ENCODE measurements around the gene HAUS7.
A peak's percentile ranks its signal among the peaks of the same experiment; 100 is the strongest.

HAUS7 gene

GRCh38 chrX:153498453-153498852 is 28.1 kb upstream of the HAUS7 start:
- DNase-seq, result no peak

- no peak for DNase-seq
Measured at GRCh38 chrX:153496590-153496959, 26.2 kb upstream of the HAUS7 start.

GRCh38 chrX:153495903-153496589 is 25.7 kb upstream of the HAUS7 start:
- no peak for DNase-seq

GRCh38 chrX:153495362-153495751 is 25.0 kb upstream of the HAUS7 start:
- DNase-seq, result peak; percentile 33

- DNase-seq, result peak; percentile 78
Measured at GRCh38 chrX:153494541-153495361, 24.4 kb upstream of the HAUS7 start, which contains the start of gene BGN. BGN (plus strand) TSS chrX:153494980; CDS start chrX:153504632, 9,652 bp downstream.

- DNase-seq, result peak; percentile 37
Measured at GRCh38 chrX:153494061-153494460, 23.7 kb upstream of the HAUS7 start.

- no peak for DNase-seq
Measured at GRCh38 chrX:153493085-153493484, 22.7 kb upstream of the HAUS7 start.

- DNase-seq, result no peak
Measured at GRCh38 chrX:153492543-153492942, 22.2 kb upstream of the HAUS7 start.

- DNase-seq, result no peak
Measured at GRCh38 chrX:153491918-153492317, 21.5 kb upstream of the HAUS7 start.

- DNase-seq, result no peak
Measured at GRCh38 chrX:153491351-153491914, 21.1 kb upstream of the HAUS7 start.

- no peak for DNase-seq
Measured at GRCh38 chrX:153490217-153490930, 20.0 kb upstream of the HAUS7 start.

- DNase-seq, result peak; percentile 58
Measured at GRCh38 chrX:153488231-153488914, 18.0 kb upstream of the HAUS7 start.

- DNase-seq, result no peak
Measured at GRCh38 chrX:153487590-153488071, 17.3 kb upstream of the HAUS7 start.

- DNase-seq, result no peak
Measured at GRCh38 chrX:153486171-153486570, 15.8 kb upstream of the HAUS7 start.

- no peak for DNase-seq
Measured at GRCh38 chrX:153485396-153486080, 15.2 kb upstream of the HAUS7 start.

GRCh38 chrX:153482376-153483015 is 12.1 kb upstream of the HAUS7 start:
- no peak for DNase-seq

GRCh38 chrX:153481043-153481442 is 10.7 kb upstream of the HAUS7 start:
- no peak for DNase-seq

- no peak for DNase-seq
Measured at GRCh38 chrX:153478746-153479145, 8.4 kb upstream of the HAUS7 start.

- peak; percentile 69 for DNase-seq
Measured at GRCh38 chrX:153477901-153478300, 7.5 kb upstream of the HAUS7 start.

- DNase-seq, result no peak
Measured at GRCh38 chrX:153477364-153477857, 7.0 kb upstream of the HAUS7 start.
